ENCODE measurements around the gene OPN1MW3. TPM values are rescaled to one million over a fixed set of nuclear protein-coding genes. Genes with fewer than 3 reads are reported as not detected.
"Not testable (repeated sequence)": the region's sequence is repeated elsewhere in the genome, so short reads cannot be mapped to it uniquely, and the experiment has no call there.

Gene OPN1MW3
- total RNA-seq, result not detected in 2 replicates

- DNase-seq, result not testable (repeated sequence)
Observed at GRCh38 chrX:154257282-154257681, at the start of gene OPN1MW3. Gene OPN1MW3 (plus strand): TSS chrX:154257582. CDS start chrX:154257620, 38 bp downstream.

DNA sequence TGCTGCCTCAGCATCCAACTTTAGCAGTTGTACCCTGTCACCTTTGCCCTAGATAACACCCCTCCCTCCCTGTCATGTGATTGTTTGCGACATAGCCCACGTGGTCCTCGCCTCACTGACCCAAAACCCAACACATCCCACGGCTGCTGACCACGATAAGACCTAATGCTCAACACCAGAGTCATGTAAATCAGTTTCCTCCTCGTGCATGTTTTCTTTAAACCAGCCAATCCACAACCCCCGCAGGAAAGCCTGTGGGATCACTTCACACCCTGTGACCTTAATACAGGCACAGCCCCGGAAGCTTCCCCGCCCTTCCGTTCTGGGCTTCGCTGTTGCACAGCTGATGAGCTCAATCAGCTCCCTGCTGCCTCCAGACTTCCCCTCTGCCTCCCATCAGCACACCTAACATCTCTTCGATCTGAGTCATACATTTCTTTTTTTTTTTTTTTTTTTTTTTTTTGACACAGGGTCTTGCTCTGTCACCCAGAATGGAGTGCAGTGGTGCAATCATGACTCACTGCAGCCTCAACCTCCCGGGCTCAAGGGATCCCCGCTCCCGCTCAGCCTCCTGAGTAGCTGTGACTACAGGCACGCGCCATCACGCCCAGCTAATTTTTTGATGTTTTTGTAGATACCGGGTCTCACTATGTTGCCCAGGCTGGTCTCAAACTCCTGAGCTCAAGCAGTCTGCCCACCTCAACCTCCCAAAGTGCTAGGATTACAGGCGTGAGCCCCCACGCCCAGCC lies 47.5 kb upstream of the OPN1MW3 start:
- DNase-seq, result not testable (repeated sequence)

GRCh38 chrX:154211057-154211456 lies 46.3 kb upstream of the OPN1MW3 start:
- not testable (repeated sequence) for DNase-seq

- DNase-seq, result not testable (repeated sequence)
Observed at GRCh38 chrX:154211499-154211898, 45.9 kb upstream of the OPN1MW3 start.

DNA sequence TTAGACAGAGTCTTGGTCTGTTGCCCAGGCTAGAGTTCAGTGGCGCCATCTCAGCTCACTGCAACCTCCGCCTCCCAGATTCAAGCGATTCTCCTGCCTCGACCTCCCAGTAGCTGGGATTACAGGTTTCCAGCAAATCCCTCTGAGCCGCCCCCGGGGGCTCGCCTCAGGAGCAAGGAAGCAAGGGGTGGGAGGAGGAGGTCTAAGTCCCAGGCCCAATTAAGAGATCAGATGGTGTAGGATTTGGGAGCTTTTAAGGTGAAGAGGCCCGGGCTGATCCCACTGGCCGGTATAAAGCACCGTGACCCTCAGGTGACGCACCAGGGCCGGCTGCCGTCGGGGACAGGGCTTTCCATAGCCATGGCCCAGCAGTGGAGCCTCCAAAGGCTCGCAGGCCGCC lies 37.9 kb upstream of the OPN1MW3 start, which contains the start of gene OPN1MW2:
TSS of gene OPN1MW2 (plus strand) at position 301 of the 400 bp plus-strand sequence. CDS start at position 361, 60 bp downstream.
- not testable (repeated sequence) for DNase-seq

DNA sequence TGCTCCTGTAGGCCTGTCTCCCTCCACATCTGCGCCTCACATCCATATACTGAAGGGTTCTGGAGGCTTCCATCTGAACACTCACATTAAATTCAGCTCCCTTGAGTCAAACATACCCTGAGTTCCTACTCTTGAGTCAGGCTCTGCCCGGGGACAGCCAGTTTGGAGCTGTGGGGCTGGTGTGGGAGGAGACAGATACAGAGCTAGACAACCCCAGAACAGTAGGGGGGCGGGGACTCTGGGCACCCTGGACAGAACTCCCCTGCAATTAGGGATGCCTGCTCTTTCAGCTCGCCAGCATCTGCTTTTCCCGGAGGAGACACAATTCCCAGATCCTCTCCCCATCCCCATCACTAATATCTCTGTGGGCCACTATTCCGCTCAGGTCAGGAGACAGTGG lies 32.1 kb upstream of the OPN1MW3 start:
- DNase-seq, result not testable (repeated sequence)

- not testable (repeated sequence) for DNase-seq
Observed at GRCh38 chrX:154226706-154227105, 30.7 kb upstream of the OPN1MW3 start.

DNA sequence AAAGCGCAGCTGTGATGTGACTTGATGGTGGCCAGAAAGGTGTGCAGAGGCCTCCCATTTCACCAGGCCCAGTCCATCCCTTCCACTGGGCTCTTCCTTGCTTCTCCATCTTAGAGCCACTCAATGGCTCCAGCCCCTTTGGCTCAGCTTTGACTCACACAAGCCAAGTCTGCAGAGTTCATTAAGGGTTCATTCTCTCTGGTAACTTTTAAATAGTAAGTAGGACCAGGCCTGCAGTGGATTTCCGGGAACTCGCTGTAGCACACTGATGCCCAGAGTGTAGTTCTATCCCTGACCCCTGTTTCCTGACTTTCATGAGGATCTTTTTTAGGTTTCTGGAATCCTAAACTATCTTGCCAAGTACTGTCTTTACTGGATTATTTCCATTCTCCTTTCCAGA lies 25.9 kb upstream of the OPN1MW3 start:
- DNase-seq, result not testable (repeated sequence)

DNA sequence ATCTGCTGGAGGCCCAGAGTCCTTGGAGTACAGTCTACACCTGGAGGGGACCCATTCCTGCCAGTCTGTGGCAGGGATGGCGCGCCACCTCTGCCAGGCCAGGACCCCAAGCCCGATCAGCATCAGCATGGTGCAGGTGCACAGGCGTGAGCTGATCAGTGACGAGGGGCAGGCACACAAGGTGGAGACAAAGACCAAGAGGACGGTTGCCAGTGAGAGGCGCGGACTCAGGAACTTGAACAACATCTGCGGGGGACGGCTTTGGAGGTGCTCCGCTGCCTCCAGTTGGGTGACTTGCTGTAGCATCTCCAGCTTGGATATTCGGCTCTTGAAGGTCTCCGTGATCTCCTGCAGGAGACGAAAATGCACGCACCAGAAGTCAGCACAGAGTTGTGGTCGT lies 23.8 kb upstream of the OPN1MW3 start:
- DNase-seq, result not testable (repeated sequence)

- not testable (repeated sequence) for DNase-seq
Observed at GRCh38 chrX:154238939-154239559, 18.3 kb upstream of the OPN1MW3 start.

- not testable (repeated sequence) for DNase-seq
Observed at GRCh38 chrX:154239982-154240503, 17.3 kb upstream of the OPN1MW3 start.

DNA sequence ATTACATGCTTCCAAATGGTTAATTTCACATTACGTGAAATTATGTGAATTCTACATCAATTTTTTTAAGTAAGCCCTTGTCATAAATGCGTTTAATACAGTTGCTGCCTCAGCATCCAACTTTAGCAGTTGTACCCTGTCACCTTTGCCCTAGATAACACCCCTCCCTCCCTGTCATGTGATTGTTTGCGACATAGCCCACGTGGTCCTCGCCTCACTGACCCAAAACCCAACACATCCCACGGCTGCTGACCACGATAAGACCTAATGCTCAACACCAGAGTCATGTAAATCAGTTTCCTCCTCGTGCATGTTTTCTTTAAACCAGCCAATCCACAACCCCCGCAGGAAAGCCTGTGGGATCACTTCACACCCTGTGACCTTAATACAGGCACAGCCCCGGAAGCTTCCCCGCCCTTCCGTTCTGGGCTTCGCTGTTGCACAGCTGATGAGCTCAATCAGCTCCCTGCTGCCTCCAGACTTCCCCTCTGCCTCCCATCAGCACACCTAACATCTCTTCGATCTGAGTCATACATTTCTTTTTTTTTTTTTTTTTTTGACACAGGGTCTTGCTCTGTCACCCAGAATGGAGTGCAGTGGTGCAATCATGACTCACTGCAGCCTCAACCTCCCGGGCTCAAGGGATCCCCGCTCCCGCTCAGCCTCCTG lies 9.9 kb upstream of the OPN1MW3 start:
- DNase-seq, result not testable (repeated sequence)

- not testable (repeated sequence) for DNase-seq
Observed at GRCh38 chrX:154248076-154248475, 9.3 kb upstream of the OPN1MW3 start.

DNA sequence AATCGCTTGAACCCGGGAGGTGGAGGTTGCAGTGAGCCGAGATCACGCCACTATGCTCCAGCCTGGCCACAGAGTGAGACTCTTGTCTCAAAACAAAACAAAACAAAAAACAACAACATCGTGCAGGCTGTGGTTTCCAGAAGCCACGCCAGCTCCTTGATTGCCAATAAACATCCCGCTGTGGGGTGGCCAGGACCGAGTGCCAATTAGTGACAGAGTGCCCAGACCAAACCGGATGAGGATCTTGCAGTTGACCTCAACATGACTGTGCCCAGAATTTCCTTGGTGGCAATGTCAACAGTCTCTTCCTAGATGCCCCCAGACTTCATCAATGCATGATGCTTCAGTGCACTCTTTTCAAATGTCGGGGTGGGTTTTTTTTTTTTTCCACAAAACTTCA lies 1.3 kb downstream of the OPN1MW3 start:
- DNase-seq, result not testable (repeated sequence)

GRCh38 chrX:154263072-154263471 lies 5.7 kb downstream of the OPN1MW3 start:
- not testable (repeated sequence) for DNase-seq

GRCh38 chrX:154269245-154269644 lies 11.9 kb downstream of the OPN1MW3 start:
- DNase-seq, result not testable (repeated sequence)

DNA sequence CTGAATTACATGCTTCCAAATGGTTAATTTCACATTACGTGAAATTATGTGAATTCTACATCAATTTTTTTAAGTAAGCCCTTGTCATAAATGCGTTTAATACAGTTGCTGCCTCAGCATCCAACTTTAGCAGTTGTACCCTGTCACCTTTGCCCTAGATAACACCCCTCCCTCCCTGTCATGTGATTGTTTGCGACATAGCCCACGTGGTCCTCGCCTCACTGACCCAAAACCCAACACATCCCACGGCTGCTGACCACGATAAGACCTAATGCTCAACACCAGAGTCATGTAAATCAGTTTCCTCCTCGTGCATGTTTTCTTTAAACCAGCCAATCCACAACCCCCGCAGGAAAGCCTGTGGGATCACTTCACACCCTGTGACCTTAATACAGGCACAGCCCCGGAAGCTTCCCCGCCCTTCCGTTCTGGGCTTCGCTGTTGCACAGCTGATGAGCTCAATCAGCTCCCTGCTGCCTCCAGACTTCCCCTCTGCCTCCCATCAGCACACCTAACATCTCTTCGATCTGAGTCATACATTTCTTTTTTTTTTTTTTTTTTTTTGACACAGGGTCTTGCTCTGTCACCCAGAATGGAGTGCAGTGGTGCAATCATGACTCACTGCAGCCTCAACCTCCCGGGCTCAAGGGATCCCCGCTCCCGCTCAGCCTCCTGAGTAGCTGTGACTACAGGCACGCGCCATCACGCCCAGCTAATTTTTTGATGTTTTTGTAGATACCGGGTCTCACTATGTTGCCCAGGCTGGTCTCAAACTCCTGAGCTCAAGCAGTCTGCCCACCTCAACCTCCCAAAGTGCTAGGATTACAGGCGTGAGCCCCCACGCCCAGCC lies 27.3 kb downstream of the OPN1MW3 start:
- DNase-seq, result not testable (repeated sequence)

GRCh38 chrX:154286406-154286805 lies 29.0 kb downstream of the OPN1MW3 start:
- DNase-seq, result not testable (repeated sequence)

DNA sequence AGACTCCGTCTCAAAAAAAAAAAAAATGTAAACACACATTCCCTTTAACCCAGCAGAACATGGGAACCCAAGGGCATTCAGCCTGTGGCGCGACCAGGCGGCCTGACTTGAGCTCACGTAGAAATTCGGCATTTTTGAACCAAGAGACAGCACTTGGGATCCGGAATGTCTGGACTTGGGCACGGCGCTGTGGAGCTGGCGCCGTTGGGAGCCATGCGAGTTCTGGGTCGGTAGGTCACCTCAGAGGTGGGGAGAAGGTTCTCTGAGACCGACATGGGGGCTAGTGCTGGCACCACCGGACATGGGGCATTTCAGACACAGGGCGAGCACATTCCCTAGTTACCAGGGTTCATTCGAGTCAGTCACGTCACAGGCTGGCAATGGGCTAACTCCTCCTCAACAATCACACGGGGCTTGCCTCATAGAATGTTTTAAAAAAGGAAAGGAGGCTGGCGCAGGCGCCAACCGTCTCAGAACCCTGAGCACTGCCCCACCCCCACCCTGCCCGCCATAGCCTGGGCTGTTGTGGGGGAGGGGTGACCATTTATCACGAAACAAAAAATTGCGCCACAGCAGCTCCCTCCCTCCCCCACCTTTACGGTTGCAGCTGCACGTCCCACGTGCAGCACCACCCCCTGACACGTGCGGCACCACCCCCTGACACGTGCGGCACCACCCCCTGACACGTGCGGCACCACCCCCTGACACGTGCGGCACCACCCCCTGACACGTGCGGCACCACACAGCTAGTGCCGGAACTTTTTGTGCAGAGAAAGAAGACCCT lies 37.6 kb downstream of the OPN1MW3 start, which contains the start of gene TEX28:
TSS of gene TEX28 (minus strand) at position 334 of the 784 bp plus-strand sequence. CDS start 3,007 bp downstream, outside the sequence.
- DNase-seq, result no peak

- no peak for DNase-seq
Observed at GRCh38 chrX:154295664-154296310, 38.4 kb downstream of the OPN1MW3 start, which contains the start of gene TKTL1. Gene TKTL1 (plus strand): TSS chrX:154295795. CDS start chrX:154295860, 65 bp downstream.
